Measurements from ENCODE around the gene CHRNA5.

DNA sequence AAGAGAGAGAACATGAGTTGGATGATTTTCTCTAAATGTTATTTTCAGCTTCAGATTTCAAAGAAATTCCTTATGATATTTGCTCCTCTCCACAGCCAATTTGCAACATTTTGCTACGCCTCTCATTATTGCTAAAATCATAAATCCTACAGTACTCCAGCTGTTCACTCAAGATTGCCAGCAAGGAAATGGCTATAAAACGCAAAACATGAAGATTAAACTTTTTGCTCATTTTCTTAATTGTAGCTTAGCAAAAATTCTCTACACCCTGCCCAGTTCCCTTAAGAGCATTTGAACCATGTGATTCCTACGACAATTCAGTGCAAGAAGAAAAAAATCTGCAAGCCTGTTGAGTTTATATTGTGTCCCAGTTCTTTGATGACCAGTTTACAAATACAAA lies 48.7 kb downstream of the CHRNA5 start:
- TF ChIP-seq, protein P1, sequence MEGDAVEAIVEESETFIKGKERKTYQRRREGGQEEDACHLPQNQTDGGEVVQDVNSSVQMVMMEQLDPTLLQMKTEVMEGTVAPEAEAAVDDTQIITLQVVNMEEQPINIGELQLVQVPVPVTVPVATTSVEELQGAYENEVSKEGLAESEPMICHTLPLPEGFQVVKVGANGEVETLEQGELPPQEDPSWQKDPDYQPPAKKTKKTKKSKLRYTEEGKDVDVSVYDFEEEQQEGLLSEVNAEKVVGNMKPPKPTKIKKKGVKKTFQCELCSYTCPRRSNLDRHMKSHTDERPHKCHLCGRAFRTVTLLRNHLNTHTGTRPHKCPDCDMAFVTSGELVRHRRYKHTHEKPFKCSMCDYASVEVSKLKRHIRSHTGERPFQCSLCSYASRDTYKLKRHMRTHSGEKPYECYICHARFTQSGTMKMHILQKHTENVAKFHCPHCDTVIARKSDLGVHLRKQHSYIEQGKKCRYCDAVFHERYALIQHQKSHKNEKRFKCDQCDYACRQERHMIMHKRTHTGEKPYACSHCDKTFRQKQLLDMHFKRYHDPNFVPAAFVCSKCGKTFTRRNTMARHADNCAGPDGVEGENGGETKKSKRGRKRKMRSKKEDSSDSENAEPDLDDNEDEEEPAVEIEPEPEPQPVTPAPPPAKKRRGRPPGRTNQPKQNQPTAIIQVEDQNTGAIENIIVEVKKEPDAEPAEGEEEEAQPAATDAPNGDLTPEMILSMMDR (conservative IDR thresholded peaks at IDR 0.05 in 1 of 2, IDR thresholded peaks at IDR 0.05 in 1 of 2; ENCODE audit: extremely low read depth in 1 of 2, insufficient read depth in 1 of 2, low read depth in 1 of 2, low read length in 2 of 2) = no peak
- TF ChIP-seq EZH2 (IDR thresholded peaks at IDR 0.05; ENCODE audit: borderline replicate concordance, low read length) = no peak
